KG1 (cell line): ENCODE data around the gene PKD1L1.
"Not testable (repeated sequence)": the region's sequence is repeated elsewhere in the genome, so short reads cannot be mapped to it uniquely, and the experiment has no call there.

Experiments used
- DNase-seq: peaks from one replicate; lab custom pipeline; 2025; lab: John Stamatoyannopoulos, UW

Gene PKD1L1

DNA sequence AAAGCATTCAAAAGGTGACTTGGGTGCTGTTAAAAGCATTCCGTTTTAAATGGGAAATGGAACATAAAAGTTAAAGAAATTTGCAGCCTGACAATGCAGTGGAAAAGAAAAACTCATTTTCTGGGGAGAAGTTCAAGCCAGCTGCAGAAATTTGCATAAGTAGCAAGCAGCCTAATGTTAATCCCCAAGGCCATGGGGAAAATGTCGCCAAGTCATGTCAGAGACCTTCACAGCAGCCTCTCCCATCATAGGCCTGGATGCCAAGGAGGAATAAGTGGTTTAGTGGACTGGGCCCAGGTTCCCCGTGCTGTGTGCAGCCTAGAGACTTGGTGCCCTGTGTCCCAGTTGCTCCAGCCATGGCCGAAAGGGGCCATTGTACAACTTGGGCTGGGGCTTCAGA, 154.2 kb downstream of the PKD1L1 start:
- DNase-seq: no peak

DNA sequence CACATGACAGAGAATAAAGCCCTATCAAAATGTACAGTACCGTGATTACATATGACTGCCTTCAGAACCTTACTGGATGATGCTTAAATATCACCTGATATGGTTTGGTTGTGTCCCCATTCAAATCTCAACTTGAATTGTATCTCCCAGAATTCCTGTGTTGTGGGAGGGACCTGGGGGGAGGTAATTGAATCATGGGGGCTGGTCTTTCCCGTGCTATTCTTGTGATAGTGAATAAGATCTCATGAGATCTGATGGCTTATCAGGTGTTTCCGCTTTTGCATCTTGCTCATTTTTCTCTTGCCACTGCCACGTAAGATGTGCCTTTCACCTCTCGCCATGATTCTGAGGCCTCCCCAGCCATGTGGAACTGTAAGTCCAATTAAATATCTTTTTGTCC, 155.1 kb downstream of the PKD1L1 start:
- DNase-seq: not testable (repeated sequence)

DNA sequence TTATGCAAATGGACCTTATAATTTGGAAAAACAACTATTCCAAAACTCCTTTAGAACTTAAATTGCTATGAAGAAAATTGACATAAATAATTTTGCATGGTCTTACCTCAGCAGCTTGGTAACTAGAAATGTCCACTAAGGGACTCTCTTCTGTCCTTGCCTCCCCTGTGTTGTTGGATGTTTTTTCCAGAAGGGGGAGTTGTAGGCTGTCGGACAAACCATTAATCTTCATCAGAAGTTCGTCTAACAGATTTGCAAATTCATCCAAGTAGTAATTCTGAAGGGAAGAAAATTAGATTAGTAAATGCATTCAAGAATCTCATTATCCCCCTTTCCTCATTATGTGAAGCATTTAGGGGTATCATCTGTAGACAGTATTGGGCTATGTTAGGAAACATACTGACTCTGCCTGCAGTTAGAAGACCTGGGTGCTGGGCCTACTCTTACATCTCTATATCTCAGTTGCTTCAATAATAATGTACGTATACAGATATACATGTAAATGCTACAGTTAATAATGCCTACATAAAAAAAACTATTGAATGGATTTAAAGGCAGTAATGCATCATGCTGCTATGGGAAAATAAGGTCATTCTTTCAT, 155.6 kb downstream of the PKD1L1 start:
- no peak for DNase-seq

DNA sequence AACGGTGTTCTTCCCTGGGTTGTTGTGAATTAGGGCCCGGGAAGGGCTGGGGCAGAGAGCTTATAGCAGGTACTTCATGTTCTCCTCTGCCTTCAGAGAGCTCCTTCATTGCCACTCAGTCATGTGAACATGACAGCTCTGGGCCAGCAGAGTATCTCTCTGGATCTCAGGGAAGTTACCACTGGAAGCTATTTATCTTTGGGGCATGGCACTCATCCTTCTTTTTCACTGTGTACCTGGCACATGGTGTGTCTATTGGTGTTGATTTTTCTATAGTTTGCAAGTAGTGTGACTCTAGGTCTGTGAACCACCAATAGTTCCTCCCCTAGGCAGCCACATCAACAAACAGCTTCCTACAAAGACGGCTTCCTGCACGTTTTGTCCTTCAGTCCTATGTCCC, 156.6 kb downstream of the PKD1L1 start:
- no peak for DNase-seq

DNA sequence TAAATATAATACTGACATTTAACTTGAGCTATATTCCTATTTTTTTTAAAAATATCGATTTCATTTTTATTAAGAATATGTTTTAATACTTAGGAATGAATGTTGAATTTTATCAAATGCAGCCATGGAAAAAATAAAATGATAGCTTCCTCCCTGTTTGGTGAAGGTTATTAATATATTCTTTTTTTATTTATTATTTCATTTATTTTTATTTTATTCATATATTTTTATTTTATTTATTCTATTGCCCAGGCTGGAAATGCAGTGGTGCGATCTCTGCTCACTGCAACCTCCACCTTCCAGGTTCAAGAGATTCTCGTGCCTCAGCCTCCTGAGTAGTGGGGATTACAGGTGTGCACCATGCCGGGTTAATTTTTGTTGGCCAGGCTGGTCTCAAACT, 160.2 kb downstream of the PKD1L1 start:
- no peak for DNase-seq

DNA sequence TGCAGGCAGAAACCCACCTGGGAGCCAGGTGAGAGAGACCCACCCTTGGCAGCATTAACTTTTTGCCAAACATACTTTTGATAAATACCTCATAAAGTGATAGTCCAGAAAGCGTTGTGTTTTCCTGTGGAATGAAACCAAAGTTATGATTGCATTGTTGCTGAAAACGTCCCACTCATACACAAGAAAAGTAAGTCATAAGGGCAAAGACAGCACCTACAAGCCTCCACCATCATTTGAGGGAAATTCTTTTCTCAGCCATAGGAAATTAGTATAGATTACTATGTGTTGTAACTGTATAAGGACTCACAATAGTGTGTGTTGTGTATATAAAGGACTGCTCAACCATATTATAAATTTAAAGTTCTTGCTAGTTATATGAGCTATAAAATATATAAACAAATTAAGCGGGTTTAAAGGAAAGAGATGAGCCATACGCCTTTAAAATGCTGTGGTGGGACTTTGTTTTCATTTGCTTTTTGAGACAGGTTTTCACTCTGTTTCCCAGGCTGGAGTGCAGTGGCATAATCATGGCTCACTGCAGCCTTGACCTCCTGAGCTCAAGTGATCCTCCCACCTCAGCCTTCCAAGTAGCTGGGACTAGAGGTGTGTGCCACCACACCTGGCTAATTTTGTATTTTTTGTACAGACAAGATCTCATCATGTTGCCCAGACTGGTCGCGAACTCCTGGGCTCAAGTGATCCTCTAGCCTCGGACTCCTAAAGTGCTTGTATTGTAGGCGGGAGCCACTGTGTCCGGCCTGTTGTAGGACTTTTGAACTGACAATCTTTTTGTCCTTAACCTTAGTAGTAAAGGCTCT, 160.8 kb downstream of the PKD1L1 start:
- DNase-seq: no peak

DNA sequence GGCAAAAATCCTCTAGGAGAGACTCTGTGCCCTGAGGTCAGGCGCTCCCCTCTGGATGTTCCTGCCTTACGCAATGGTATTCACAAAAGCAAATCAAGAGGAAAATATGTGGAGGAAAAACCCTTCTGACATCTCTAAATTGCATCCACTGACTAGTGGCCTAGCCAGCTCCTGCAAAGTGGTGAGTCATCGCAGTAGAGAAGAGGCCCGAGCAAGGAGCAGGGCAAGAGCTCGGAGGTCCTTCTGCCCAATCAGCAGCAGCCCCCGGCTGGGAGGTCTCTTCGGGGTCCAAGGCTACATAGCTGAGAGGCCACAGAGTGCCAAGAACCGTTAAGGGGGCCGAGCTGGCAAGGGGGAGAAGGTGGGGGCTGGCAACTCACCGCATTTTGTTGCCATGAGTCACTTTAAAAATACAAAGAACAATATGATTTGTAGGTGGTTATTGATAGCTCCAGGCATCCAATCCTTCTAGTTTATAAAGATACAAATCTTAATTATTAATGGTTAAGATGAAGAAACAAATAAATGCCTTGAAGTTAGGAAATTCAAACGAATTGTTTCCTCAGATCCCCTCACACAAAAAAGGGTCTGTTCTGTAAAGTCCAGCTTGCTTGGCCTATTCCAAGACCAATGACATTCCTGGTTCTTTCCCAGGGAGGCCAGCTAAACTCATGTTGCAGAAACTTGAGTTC, 161.6 kb downstream of the PKD1L1 start:
- DNase-seq: no peak

DNA sequence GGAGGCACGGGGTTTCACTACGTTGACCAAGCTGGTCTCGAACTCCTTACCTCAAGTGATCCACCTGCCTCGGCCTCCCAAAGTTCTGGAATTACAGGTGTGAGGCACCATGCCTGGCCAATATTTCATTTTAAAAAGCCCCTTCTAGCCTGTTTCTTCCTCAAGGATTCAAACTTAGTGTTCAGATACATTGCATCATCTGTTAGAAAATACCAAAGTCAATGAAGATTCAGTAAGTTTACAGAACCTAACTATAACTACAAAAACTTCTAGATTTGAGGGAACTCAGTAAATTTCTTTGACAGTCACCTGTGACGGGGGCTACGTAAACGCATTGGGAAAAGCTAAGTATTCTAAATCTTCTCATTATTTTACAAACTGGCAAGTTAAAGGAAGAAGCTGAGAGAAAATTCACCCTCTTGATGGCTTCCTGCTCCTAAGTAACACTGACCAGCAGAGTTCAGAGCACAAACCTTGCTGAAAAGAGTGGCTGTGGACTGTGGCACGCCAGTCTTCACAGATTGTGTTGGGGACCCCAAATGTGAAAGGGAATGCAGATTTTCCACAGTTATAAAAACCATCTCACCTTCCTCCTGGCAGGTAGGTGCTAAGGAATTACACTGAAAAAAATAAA, 162.2 kb downstream of the PKD1L1 start:
- no peak for DNase-seq

DNA sequence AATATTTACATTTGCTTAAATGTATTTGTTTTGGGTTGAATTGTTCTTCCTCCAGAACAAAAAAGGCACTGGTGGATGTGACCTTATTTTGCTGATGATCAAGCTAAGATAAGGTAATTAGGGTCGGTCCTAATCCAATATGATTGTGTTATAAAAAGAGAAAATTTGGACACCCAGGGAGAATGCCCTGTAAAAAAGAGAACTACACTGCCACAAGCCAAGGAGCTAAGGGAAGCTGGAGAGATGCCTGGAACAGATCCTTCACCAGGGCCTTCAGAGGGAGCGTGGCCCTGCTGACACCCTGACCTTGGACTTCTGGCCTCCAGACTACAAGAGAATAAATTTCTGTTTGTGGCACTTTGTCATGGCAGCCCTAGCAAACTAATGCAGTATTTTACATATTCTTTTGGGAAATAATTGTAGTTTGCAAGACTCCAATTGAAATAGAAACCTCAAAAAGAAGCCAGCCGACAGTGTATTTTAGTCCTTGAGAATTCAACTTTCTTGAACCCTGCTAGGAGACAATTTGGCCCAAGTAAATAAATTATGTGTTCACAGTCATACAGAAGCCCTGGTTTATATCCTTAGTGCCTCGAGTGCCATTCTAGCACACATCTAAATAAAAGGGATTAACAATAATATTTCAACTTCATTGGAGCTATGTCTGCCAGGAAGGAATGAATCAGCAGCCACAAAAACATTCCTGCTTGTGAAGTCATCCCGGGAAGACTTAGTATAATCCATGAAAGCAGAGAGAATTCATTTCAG, 164.6 kb downstream of the PKD1L1 start:
- no peak for DNase-seq

DNA sequence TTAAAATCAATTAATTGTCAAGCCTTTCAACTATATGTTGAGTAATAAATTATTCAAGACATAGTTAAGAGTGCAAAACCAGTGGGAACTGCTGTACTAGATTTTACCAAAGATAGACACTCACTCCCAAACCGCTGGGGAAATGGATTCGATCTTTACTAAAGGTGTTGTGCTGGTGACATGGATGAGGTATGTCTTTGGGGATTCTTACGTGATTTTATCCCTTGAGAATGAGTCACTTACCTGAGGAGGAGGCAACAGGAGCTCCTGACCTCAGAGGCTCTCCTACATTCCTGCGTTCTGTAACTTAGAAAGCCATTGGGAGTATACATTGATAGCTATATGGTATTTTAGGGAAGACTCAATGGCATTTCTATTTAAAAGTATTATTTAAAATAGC, 165.5 kb downstream of the PKD1L1 start:
- DNase-seq: no peak

DNA sequence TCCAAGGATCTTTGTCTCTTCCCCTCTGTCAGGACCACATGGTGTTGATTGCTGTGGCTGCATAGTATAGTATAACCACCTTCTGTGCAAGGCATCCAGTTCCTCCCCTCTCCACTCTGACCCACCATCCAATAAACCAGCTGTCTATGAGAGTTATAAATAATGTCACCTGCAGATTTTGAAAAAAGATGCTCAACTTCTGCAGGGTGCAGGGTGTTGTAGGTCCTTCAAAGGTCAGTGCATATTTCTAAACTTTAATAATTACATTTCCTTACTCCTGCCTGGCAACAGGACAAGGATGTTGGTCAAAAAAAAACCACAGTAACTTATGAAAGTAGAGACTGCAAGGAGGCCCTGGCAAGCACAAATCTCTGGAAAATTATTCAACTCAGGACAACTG, 166.2 kb downstream of the PKD1L1 start:
- no peak for DNase-seq

DNA sequence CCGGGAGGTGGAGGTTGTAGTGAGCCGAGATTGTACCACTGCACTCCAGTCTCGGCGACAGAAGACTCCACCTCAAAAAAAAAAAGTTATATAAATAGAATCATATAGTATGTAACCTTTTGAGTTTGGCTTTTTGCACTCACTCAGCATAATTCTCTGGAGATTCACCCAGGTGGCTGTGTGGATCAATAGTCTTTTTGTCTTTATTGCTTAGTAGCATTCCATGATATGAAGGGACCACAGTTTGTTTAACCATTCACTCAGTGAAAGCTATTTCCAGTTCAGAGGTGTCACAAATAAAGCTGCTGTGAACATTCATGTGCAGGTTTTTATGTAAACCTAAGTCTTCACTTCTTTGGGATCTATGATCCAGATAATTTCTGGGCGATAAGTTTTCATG, 167.7 kb downstream of the PKD1L1 start:
- no peak for DNase-seq

DNA sequence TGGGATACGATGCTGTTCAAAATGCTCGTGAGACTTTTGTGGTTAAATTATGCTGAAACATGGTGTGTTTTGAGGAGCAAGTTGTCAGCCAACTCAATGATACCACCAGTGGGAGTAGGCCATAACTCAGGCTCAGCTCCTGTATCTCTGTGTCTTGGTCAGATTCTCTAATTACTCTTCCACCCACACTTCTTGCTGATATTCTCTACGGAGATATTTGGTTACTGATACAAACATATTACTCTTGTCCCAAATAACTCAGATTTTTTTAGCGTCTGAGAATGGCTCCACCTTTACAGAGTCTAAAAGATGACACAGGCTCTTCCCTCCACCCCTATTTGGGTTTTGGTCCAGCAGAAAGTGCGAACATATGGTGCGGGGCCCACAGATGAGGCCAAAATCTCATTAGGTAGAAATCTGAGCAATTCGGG, 168.9 kb downstream of the PKD1L1 start:
- no peak for DNase-seq

DNA sequence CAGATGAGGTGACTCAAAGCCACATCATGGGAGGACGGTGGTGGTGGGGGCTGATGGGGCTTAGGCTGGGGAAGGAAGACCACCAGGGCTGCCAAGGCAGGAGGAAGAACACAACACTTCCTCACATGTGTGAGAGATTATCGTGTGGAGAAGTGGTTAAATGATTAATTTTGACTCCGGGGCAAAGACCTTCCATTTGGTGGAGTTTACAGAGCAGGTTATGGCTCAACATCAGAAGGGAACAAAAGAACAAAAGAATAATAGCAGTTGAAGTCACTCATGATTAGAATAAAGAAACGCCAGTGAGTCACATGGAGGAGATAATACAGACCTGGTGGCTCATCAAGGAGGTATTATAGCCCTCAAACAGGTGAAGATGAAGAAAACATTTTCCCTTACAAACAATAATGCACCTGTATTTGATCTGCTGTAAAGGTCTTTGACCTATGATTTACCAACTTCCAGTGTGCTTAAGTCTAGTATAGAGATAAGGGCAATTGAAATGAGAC, 170.1 kb downstream of the PKD1L1 start:
- DNase-seq: no peak

DNA sequence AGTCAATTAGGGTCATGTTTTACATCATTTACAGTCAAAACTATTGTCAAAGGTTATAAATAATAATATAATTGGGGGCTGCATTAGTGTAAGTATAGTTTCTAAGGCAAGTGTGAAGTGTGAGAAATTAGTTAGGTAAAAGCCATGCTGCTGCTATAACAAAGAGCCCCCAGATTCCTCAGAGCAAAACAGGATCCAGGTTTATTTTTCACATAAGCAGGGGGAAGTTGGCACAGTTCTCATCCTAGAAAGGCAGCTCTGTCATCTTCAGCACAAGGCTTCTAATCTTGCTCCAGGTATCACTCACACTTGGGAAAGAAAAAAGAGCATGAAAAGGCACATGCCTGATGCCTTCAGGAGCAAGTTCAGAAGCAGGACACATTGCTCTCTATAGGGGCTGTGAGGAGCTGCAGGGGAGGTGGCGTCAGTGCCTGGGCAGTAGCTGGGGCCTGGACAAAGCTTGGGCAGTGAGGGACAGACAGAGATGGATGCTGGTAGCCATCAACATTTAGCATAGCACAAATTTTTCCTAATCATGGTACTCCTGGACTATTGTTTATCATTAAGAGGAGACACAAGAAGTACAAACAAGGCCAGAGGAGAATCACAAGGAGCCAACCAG, 170.6 kb downstream of the PKD1L1 start:
- no peak for DNase-seq

DNA sequence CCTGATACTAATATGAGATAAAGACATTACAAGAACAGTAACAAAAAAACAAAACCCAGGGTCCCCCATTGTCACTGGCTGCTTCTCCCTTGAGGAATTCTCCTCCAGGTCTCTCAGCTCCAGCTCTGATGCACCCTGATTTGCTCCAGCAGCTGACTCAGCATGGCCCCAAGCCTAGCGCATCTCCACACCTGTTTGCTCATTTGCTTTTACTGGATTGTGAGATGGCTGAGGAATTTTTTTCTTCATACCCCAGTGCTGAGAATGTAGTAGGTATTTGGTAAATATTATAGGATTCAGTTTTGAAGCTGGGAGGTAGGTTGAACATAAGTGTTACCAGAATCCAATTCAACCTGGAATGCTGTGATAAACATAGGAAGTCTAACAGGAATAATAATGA, 171.9 kb downstream of the PKD1L1 start:
- no peak for DNase-seq

DNA sequence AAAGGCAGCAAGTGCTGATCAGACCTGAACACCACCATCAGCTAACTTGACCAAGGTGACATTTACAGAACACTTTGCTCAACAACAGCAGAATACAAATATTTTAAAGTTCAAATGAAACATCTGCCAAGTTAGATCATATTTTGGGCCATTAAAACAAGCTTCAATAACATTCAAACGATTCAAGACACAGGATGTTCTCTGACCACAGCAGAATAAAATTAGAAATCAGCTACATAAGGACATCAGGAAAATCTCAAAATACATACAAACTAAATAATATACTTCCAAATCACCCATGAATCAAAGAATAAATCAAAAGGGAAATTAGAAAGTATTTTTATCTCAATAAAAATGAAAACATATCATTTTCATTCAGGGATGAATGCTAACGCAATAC, 173.0 kb downstream of the PKD1L1 start:
- no peak for DNase-seq

DNA sequence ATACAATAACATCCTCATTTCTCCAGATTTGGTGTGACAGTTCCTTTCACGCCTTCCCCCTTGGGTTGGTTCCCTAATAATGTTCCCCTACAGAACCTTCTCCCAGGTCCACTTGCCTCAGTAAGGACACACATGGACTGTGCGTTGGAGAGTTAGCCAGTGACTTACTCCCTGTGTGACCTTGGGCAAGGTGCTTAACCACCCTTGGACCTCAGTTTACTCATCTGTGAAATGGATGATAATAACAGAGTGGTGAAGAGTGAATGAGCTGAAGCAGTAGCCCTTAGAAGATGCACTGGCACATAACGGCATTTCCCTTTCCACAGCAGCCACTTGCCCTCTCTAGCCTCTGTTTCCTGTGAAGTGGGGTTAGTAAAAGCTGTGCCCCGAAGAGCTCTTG, 175.8 kb downstream of the PKD1L1 start:
- DNase-seq: no peak

DNA sequence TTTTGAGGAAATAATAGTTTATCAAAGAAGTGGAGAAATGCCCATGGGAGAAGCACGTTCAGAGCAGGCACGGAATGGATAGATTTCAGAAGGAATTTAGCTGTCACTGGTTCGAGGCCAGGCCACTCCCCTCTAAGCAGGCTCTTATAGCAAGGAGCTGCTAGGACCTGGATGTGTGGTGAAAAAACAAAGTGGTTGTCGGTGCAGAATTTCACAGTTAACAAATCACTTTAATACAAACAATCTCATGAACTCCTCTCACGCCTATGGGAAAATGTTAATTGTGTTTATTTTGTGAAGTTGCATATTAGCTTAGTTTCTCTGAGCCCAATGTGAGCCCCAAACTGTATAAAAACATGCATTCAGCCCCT, 176.3 kb downstream of the PKD1L1 start:
- no peak for DNase-seq

DNA sequence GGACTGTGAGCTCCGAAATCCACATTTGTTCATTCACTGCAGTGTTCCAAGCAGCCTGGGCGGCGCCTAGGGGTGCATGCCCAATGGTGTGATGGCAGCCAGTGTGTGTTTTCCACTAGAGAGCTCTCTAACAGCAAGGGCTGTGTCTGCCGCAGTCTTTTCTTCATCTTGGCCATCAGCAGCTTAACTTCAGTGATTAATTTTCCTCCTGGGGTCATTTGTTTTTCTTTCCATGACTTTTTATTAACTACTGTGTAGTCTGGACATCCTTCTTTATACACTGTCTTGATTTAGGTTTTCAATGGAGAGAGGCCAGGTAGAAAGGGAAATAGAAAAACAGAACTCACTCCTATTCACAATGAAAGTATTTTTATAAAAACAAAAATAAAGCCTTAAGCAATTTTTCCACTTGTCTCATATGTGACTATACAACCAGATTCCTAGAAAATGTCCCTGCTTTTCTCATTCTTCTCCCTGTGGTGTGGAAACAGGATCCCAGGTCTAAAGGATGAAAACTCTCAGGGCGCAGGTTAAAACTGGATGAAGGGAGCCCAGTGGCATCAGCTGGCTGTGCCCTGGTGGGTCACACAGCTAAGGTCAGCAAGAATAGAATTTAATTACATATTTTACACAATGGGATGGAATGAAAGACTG, 176.8 kb downstream of the PKD1L1 start:
- no peak for DNase-seq

DNA sequence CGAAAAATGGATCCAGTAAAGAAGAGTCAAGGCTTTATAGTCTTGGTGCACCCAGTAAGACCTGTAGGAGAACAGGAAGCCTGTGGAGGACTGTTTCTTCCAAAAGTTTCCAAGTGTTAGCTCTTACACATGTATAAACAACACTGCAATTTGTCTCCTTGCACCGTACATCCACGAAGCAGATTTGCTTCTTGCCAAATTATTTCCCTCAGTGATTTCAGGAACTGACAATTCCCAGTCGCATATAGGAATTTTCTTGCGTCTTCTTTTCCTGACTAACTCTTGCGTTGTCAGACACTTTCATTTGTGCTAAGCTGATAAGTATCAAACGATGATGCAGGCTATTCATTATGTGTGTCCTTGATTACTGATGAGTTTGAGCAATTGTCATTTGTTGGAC, 182.1 kb downstream of the PKD1L1 start:
- no peak for DNase-seq
